ENCODE results near the gene PLCG2.
"Not testable (repeated sequence)": the region's sequence is repeated elsewhere in the genome, so short reads cannot be mapped to it uniquely, and the experiment has no call there.

The PLCG2 gene

GRCh38 chr16:81755915-81756614 lies 23.0 kb upstream of the PLCG2 start:
- DNase-seq: no peak

- no peak for DNase-seq
These were observed 22.3 kb upstream of the PLCG2 start for GRCh38 chr16:81756615-81757356.

DNA sequence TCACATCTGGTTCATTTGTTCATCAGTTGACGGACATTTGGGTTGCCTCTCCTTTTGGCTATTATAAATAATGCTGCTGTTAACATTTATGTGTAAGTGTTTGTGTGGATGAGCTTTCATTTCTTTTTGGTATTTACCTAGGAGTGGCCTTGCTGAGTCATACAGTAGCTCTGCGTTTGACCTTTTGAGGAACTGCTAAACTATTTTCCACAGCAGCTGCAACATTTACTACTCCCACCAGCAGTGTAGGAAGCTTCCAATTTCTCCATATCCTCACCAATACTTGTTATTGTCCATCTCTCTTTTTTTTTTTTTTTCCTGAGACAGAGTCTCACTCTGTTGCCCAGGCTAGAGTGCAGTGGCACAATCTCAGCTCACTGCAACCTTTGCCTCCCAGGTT lies 20.7 kb upstream of the PLCG2 start:
- no peak for DNase-seq

DNA sequence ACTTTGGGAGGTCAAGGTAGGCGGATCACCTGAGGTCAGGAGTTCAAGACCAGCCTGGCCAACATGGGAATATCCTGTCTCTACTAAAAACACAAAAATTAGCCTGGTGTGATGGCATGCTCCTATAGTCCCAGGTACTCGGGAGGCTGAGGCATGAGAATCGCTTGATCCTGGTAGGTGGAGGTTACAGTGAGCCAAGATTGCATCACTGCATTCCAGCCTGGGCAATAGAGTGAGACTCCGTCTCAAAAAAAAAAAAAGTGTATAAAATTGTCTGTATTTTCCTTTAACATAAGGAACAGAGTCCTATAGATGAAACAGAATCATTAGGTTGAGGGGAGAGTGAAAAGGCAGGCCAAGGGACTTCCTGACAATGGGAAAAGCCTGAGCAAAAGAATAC lies 16.8 kb upstream of the PLCG2 start:
- not testable (repeated sequence) for DNase-seq

DNA sequence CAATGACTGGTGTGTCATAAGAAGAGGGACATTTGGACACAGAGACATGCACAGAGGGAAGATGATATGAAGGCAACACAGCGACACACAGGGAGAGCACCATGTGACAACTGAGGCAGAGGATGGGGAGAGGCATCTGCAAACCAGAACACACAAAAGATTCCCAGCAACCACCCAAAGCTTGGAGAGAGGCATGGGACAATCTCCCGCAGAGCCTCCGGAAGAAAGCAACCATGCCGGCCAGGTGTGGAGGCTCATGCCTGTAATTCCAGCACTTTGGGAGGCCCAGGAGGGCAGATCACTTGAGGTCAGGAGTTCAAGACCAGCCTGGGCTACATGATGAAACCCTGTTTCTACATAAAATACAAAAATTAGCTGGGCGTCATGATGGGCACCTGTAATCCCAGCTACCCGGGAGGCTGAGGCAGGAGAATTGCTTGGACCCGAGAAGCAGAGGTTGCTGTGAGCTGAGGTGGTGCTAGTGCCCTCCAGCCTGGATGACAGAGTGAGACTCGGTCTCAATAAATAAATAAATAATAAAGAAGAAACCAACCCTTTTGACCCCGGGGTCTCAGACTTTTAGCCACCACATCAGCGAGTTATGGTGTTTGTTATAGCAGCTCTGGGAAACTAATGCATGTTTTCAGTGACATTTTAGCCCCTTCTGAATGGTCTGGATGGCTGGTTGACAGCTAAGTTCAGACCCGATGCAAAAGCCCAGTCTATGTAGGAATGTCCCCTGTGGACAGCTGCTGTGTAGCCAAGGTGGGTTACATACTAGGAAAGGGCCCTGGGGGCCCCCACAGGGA lies 13.8 kb upstream of the PLCG2 start:
- no peak for DNase-seq

DNA sequence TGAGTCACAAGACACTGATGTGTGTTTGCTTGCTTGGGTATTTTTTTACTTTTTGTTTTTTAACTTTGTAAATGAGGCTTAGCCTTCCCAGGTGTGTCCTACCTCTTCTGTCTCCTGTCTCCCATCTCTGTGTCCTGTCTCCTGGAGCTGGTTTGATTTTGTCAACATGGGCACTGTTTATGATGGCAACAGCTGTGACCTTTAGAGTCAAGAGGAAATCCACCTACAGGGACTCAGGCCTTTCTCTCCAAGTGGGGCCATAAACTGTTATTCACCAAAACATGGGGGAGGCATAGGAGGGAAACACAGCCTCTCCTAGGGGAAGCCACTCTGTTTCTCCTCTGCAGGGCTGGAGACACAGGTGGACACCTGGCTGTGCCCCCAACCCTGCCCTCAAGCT lies 13.1 kb upstream of the PLCG2 start:
- peak; percentile 31 for DNase-seq

GRCh38 chr16:81767987-81768592 lies 11.0 kb upstream of the PLCG2 start:
- DNase-seq: peak; percentile 60

GRCh38 chr16:81770008-81770407 lies 9.1 kb upstream of the PLCG2 start:
- no peak for DNase-seq

DNA sequence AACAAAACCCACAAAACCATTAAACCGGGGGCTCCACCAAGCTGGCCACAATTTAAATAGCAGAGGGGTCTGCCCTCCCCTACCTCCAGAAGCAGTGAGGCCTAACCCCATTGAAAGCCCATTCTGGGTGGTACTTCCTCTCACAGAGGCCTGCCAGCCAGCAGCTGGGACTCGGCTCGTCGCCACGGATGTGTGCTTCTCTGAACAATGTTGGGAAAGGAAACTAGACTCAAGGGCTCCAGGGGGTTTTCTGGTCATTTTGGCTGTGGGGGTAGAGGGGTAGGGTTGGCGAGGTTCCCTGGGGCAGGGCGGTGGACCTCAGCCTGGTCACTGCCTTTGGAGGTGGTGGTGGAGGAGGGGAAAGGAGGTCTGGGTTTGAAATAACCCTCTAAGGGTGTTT lies 4.7 kb upstream of the PLCG2 start:
- DNase-seq: no peak

GRCh38 chr16:81775570-81775969 lies 3.5 kb upstream of the PLCG2 start:
- no peak for DNase-seq

GRCh38 chr16:81778231-81778630 lies 860 bp upstream of the PLCG2 start:
- DNase-seq: no peak

DNA sequence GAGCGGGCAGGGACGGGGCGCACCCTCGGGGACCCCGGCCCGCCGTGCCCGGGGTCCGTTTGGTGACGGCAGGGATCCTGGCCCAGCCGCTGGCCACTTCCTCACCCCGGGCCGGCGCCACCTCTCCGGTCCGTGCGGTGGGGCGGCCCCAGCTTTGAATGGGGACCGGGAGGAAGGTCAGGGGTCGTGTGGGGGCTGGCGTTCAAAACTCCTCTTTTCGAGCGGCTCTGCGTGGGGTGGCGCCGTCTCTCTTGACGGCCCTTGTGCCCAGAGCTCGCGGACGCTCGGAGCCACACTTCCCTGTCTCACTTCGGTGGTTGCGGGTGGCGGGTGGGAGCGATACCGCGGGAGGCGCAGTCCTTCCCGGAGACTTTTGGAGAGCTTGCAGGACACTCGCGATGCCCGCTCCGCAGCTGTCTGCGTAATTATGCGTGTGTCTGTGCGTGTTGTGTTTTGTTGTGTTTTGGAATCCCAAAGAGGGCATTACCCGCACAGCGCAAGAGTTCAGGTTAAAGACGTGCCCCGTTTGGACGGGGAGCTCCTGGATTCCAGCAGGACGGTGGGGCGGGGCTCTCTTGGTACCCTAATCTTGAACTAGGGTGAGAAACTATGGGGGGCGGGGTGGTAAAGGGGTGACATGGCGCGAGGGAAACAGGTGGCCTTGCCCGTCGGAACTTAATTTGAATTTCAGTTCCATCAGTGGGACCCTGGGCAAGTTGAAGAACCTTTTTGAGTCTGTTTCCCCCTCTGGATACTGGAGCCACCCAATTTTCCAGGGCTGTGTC lies 637 bp downstream of the PLCG2 start:
- DNase-seq: no peak

DNA sequence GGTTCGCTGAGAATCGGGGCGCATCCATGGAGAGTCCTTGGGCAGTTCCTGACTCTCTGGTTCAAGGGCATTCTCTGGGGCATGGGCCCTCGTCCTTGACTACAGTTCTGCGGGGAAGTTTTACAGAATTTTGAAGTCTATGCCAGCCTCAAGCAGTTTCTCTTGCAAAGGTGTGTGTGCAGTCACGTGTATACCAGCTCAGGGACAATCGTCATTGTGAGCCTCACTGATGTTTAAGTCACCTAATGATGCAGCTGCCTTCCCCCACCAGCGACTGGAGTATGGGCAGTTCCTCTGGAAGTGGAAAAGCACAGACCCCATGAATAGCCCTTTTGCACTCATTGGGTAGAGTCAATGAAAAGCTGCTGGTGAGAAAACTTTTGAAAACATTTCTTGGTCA lies 1.3 kb downstream of the PLCG2 start:
- DNase-seq: no peak

GRCh38 chr16:81782236-81782635 lies 3.1 kb downstream of the PLCG2 start:
- DNase-seq: no peak

- DNase-seq: no peak
These were observed 5.1 kb downstream of the PLCG2 start for GRCh38 chr16:81784072-81784795.

DNA sequence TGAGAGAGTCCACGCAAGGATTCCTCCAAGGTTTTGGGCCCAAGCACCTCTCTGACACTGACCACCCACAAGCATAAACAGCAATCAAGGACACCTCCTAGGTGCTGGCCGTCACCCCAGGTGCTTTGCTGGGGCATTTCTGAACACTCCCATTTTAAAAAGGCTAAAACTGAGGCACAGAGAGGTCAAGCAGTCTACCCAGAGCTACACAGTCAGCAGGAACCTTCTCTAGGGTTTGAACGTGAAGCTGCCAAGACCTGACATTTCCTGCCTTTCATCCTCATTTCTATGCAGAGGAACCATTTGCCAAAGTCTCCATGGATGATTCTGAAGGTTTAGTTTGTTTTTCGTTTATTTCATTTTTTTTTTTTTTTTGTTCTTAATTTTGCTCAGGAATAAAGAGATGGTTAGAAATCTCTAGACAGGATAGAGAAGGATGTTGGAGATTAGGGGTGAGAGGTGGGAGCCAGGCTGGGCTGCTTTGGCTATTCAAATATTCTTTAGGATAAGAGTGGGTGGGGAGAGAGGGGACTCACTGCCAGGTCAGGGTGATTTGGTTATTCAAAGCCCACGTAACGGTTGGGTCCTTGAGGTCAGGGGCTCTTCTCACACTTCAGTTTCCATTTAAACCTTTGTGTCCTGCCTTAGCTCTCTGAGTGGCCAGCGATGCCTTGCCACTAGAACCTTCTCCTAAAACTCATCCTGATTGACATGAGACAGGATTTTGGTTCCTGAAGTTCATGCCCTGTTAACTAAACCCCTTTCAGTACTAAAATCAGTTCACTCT lies 6.2 kb downstream of the PLCG2 start:
- no peak for DNase-seq

DNA sequence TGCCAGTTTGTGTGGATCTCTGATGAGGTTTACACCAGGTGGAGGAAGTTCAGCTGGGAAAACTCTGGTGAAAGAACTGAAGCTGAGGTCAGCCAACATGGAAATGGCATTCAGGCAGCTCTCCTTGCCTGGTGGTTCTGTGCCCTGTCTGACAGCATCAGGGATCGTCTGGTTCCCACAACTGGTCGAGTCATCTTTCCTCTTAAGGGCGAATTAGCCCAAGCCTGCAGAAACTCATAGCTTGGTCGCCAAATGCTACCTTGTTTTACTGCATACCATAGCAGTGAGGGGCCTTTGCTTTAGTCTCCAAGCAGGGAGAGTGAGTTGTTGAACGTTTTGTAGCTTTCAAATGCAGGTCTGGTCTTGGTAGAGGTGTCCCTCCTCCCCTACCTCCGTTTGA lies 7.2 kb downstream of the PLCG2 start:
- DNase-seq: no peak

DNA sequence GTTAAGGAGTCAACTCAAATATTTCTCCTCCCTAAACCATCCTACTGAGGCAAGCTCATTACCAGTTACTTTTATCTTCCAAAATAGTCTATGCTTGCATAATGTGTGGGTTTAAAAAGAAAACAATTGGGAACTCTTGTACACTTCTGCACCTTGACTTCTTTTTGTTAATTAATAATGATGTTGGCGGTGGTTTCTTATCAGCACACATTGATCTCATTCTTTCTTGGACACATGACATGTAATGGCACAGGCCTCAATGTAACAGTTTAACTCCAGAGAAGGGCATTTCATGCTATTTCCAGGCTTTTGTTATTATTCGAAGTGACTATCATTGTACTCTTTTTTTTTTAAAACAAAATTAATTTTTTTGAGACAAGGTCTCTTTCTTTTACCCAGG lies 7.8 kb downstream of the PLCG2 start:
- no peak for DNase-seq

- DNase-seq: no peak
These were observed 8.6 kb downstream of the PLCG2 start for GRCh38 chr16:81787659-81788058.

- no peak for DNase-seq
These were observed 11.2 kb downstream of the PLCG2 start for GRCh38 chr16:81790277-81790676.

- DNase-seq: no peak
These were observed 11.8 kb downstream of the PLCG2 start for GRCh38 chr16:81790830-81791435.

Data from NCI-H748 treated with DMSO at 0.1 percent for 48 hours (cell line).